SK-N-SH (cell line): Measurements from ENCODE around the gene SYT14. TPM values are rescaled to one million over a fixed set of nuclear protein-coding genes. Genes with fewer than 3 reads are reported as not detected.

Source experiments
- CTCF ChIA-PET: fragments of 300-600, 350-600 bp; formaldehyde crosslinking; extraction: SDS; loops from one replicate; lab custom pipeline; 2021; lab: Yijun Ruan, JAX
- POLR2A ChIA-PET: fragments of 350-600 bp; sonication (Branson Sonifier 250); formaldehyde crosslinking; extraction: SDS; loops from one replicate; lab custom pipeline; 2020; ENCODE audit warnings: antibody characterized with exemption, inconsistent platforms; lab: Yijun Ruan, JAX
- DNase-seq: peaks from one replicate; pipeline ENCODE4 v3.0.0; 2012
- H2AFZ ChIP-seq: fragments of 200-600 bp; sonication (generic); 2 replicates; pipeline ENCODE4 v1.8.1; 2016; ENCODE audit warnings: antibody characterized with exemption, mild to moderate bottlenecking, low read depth
- H3F3A ChIP-seq: fragments of 200-600 bp; sonication (generic); replicated peaks from 2 replicates; pipeline ENCODE3; 2016; ENCODE audit warnings: antibody characterized with exemption, mild to moderate bottlenecking; ENCODE audit not compliant: insufficient read depth
- H3K27ac ChIP-seq, 2 experiments: fragments of 200-500 bp in 1 of 2; fragments of 200-600 bp in 1 of 2; sonication (Bioruptor generic) in 1 of 2; sonication (generic), shearing (Covaris generic) in 1 of 2; 2 replicates each; pipeline versions ENCODE4 v1.5.1 to v1.6.1; 2014 to 2016; ENCODE audit warnings: low read depth in 2 of 2, inconsistent platforms in 1 of 2, low read length in 1 of 2, mild to moderate bottlenecking in 1 of 2, mixed read lengths in 1 of 2
- H3K27me3 ChIP-seq: fragments of 200-600 bp; sonication (generic), shearing (Covaris generic); 2 replicates; pipeline ENCODE4 v1.6.1; 2016; ENCODE audit warnings: mixed run types; ENCODE audit not compliant: insufficient read depth
- H3K36me3 ChIP-seq, 2 experiments: fragments of 200-500 bp in 1 of 2; fragments of 200-600 bp in 1 of 2; sonication (Bioruptor generic) in 1 of 2; sonication (generic) in 1 of 2; replicated peaks in 1 of 2; 2 replicates each; pipeline versions ENCODE3 to v1.5.1; 2014 to 2016; ENCODE audit warnings: low read length in 1 of 2, mild to moderate bottlenecking in 1 of 2; ENCODE audit not compliant: insufficient read depth in 2 of 2, control insufficient read depth in 1 of 2
- H3K4me1 ChIP-seq, 2 experiments: fragments of 200-500 bp in 1 of 2; fragments of 200-600 bp in 1 of 2; sonication (Bioruptor generic) in 1 of 2; sonication (generic), shearing (Covaris generic) in 1 of 2; 2 replicates each; pipeline versions ENCODE4 v1.5.1 to v1.6.1; 2014 to 2016; ENCODE audit warnings: low read depth in 1 of 2, low read length in 1 of 2, mixed run types in 1 of 2; ENCODE audit not compliant: insufficient read depth in 2 of 2, control insufficient read depth in 1 of 2
- H3K4me2 ChIP-seq: fragments of 200-600 bp; sonication (generic), shearing (Covaris generic); 2 replicates; pipeline ENCODE4 v1.6.1; 2017; ENCODE audit warnings: mixed run types
- H3K4me3 ChIP-seq, 2 experiments: fragments of 200-500 bp in 1 of 2; fragments of 200-600 bp in 1 of 2; sonication (Bioruptor generic) in 1 of 2; sonication (generic), shearing (Covaris generic) in 1 of 2; 2 replicates each; pipeline versions ENCODE4 v1.5.1 to v1.8.1; 2014 to 2016; ENCODE audit warnings: low read depth in 2 of 2, inconsistent platforms in 1 of 2, low read length in 1 of 2, mild to moderate bottlenecking in 1 of 2, mixed read lengths in 1 of 2, moderate library complexity in 1 of 2
- H3K79me2 ChIP-seq: fragments of 200-600 bp; sonication (generic); 2 replicates; pipeline ENCODE4 v1.8.1; 2017; ENCODE audit warnings: mild to moderate bottlenecking; ENCODE audit not compliant: insufficient read depth
- H3K9ac ChIP-seq: fragments of 200-600 bp; sonication (generic); 2 replicates; pipeline ENCODE4 v1.6.1; 2017; ENCODE audit warnings: mixed run types
- H3K9me2 ChIP-seq: fragments of 200-600 bp; sonication (generic); 2 replicates; pipeline ENCODE4 v1.6.1; 2017; ENCODE audit warnings: mixed run types
- H3K9me3 ChIP-seq: fragments of 200-600 bp; sonication (generic); 2 replicates; pipeline ENCODE4 v1.6.1; 2017; ENCODE audit warnings: mixed run types, mild to moderate bottlenecking, moderate library complexity
- H4K20me1 ChIP-seq: fragments of 200-600 bp; sonication (generic); 2 replicates; pipeline ENCODE4 v1.6.1; 2017; ENCODE audit warnings: mild to moderate bottlenecking, mixed run types; ENCODE audit not compliant: insufficient read depth
- ELF1 ChIP-seq: IDR thresholded peaks from 2 replicates; pipeline ENCODE4 v1.4.0; 2012
- EP300 ChIP-seq, 2 experiments: IDR thresholded peaks; 2 replicates each; pipeline versions ENCODE4 v1.4.0 to v1.6.1; 2012; ENCODE audit warnings: borderline replicate concordance in 1 of 2, low read depth in 1 of 2, low read length in 1 of 2
- EZH2phosphoT487 ChIP-seq: fragments of 200-600 bp; sonication (generic); IDR thresholded peaks from 2 replicates; pipeline ENCODE4 v1.6.1; 2017; ENCODE audit warnings: low read depth, mixed run types, mild to moderate bottlenecking, antibody characterized with exemption, moderate library complexity, borderline replicate concordance
- FOSL2 ChIP-seq: IDR thresholded peaks from 2 replicates; pipeline ENCODE4 v1.4.0; 2012; ENCODE audit warnings: low read depth, mild to moderate bottlenecking, moderate library complexity, borderline replicate concordance
- FOXM1 ChIP-seq: IDR thresholded peaks from 2 replicates; pipeline ENCODE4 v1.4.0; 2012; ENCODE audit warnings: low read depth, mild to moderate bottlenecking
- GABPA ChIP-seq: IDR thresholded peaks from 2 replicates; pipeline ENCODE4 v1.4.0; 2012; ENCODE audit warnings: low read depth, mild to moderate bottlenecking
- GATA2 ChIP-seq: sonication (generic); formaldehyde crosslinking; IDR thresholded peaks from 2 replicates; pipeline ENCODE4 v1.5.0; 2020; ENCODE audit warnings: mild to moderate bottlenecking, missing genetic modification reagents
- IRF3 ChIP-seq: fragments of 150-350 bp; IDR thresholded peaks from 2 replicates; pipeline ENCODE4 v1.6.1; 2016; ENCODE audit warnings: mild to moderate bottlenecking, low read depth, low read length
- JUND ChIP-seq: IDR thresholded peaks from 2 replicates; pipeline ENCODE4 v1.4.0; 2012
- MEF2A ChIP-seq: IDR thresholded peaks from 2 replicates; pipeline ENCODE4 v1.4.0; 2012; ENCODE audit warnings: low read depth, borderline replicate concordance
- MXI1 ChIP-seq: IDR thresholded peaks from 2 replicates; pipeline ENCODE4 v1.6.1; 2012; ENCODE audit warnings: mild to moderate bottlenecking, low read depth, low read length, improper control_type of control experiment
- NFIC ChIP-seq: IDR thresholded peaks from 2 replicates; pipeline ENCODE4 v1.4.0; 2012; ENCODE audit warnings: borderline replicate concordance
- POLR2AphosphoS5 ChIP-seq: IDR thresholded peaks from 2 replicates; pipeline ENCODE4 v1.6.1; 2012; ENCODE audit warnings: low read depth, low read length
- RAD21 ChIP-seq: IDR thresholded peaks from 2 replicates; pipeline ENCODE4 v1.6.1; 2012; ENCODE audit warnings: mild to moderate bottlenecking, low read length
- RCOR1 ChIP-seq: fragments of 150-350 bp; IDR thresholded peaks from 2 replicates; pipeline ENCODE4 v1.6.1; 2017; ENCODE audit warnings: antibody characterized with exemption, low read length
- RXRA ChIP-seq: IDR thresholded peaks from 2 replicates; pipeline ENCODE4 v1.4.0; 2012; ENCODE audit warnings: low read depth, mild to moderate bottlenecking, borderline replicate concordance
- SIN3A ChIP-seq: IDR thresholded peaks from 2 replicates; pipeline ENCODE4 v1.6.1; 2012; ENCODE audit warnings: low read depth, mild to moderate bottlenecking, low read length, moderate library complexity, borderline replicate concordance
- SMC3 ChIP-seq: IDR thresholded peaks from 2 replicates; pipeline ENCODE4 v1.6.1; 2012; ENCODE audit warnings: low read depth, low read length, improper control_type of control experiment
- TAF1 ChIP-seq: IDR thresholded peaks from 2 replicates; pipeline ENCODE4 v1.6.1; 2012; ENCODE audit warnings: low read depth, mild to moderate bottlenecking, low read length, moderate library complexity, borderline replicate concordance
- TCF12 ChIP-seq: IDR thresholded peaks from 2 replicates; pipeline ENCODE4 v1.4.0; 2012
- USF1 ChIP-seq: IDR thresholded peaks from 2 replicates; pipeline ENCODE4 v1.4.0; 2012; ENCODE audit warnings: low read depth, borderline replicate concordance
- WGBS: methylation state at CpG from one replicate; pipeline ENCODE4 v1.1.6; 2017; ENCODE audit warnings: low lambda C conversion rate; 5-methylcytosine and 5-hydroxymethylcytosine counted together
- polyA plus RNA-seq, 3 experiments: library from polyadenylated mRNA; depleted of rRNA; stranded (reverse); fragments of >200 nt; gene quantifications; 2 replicates each; pipeline ENCODE4 v1.2.3, GENCODE V29; 2012
- TF ChIP-seq, protein P1 (sequence below): IDR thresholded peaks from 2 replicates; pipeline ENCODE4; 2012
- TF ChIP-seq, protein P2 (sequence below): IDR thresholded peaks from 2 replicates; pipeline ENCODE4 v1.4.0; 2012; ENCODE audit warnings: low read depth
- TF ChIP-seq, protein P3 (sequence below): fragments of 150-350 bp; IDR thresholded peaks from 2 replicates; pipeline ENCODE4 v1.6.1; 2017; ENCODE audit warnings: antibody characterized with exemption, low read length, low read depth, borderline replicate concordance

Gene SYT14
- polyA plus RNA-seq, 1 of the 3 experiments (the other 2 are of a cell fraction): 1.2 TPM

- TF ChIP-seq GATA2 (no peak), RCOR1 (no peak), GABPA (no peak), RXRA (no peak), FOSL2 (no peak), TAF1 (no peak), FOXM1 (no peak), RAD21 (no peak), IRF3 (no peak), JUND (no peak), ELF1 (no peak), MEF2A (no peak), POLR2AphosphoS5 (no peak), SMC3 (no peak), SIN3A (no peak)
- TF ChIP-seq, protein P1, sequence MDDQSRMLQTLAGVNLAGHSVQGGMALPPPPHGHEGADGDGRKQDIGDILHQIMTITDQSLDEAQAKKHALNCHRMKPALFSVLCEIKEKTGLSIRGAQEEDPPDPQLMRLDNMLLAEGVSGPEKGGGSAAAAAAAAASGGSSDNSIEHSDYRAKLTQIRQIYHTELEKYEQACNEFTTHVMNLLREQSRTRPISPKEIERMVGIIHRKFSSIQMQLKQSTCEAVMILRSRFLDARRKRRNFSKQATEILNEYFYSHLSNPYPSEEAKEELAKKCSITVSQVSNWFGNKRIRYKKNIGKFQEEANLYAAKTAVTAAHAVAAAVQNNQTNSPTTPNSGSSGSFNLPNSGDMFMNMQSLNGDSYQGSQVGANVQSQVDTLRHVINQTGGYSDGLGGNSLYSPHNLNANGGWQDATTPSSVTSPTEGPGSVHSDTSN: no peak
- TF ChIP-seq, protein P2, sequence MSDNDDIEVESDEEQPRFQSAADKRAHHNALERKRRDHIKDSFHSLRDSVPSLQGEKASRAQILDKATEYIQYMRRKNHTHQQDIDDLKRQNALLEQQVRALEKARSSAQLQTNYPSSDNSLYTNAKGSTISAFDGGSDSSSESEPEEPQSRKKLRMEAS: no peak
- TF ChIP-seq, protein P3, sequence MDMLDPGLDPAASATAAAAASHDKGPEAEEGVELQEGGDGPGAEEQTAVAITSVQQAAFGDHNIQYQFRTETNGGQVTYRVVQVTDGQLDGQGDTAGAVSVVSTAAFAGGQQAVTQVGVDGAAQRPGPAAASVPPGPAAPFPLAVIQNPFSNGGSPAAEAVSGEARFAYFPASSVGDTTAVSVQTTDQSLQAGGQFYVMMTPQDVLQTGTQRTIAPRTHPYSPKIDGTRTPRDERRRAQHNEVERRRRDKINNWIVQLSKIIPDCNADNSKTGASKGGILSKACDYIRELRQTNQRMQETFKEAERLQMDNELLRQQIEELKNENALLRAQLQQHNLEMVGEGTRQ: no peak
- H3F3A ChIP-seq: no peaks in the 10 kb centered on the region
- H2AFZ ChIP-seq: no peak overlapping the region
- no peaks in the 10 kb centered on the region for H4K20me1 ChIP-seq
- no peak overlapping the region for H3K4me3 ChIP-seq
- H3K36me3 ChIP-seq: peaks cover 4 to 7% of the 10 kb centered on the region in 2 experiments
- H3K4me2 ChIP-seq: no peak overlapping the region
- no peaks in the 10 kb centered on the region for H3K9me3 ChIP-seq
- H3K27ac ChIP-seq: no peak overlapping the region
- H3K9ac ChIP-seq: no peak overlapping the region
- no peaks in the 10 kb centered on the region for H3K9me2 ChIP-seq
- WGBS: 74% methylated on average over 3 of the region's 3 CpGs
- DNase-seq: no peak
- ChIA-PET CTCF (no interaction called here), POLR2A (no interaction called here)
- H3K4me1 ChIP-seq: peaks cover 4 to 8% of the 10 kb centered on the region in 2 experiments; a peak in 2 of 4 replicates
- H3K79me2 ChIP-seq: peaks cover 32% of the 10 kb centered on the region
- no peaks in the 10 kb centered on the region for H3K27me3 ChIP-seq
Observed at GRCh38 chr1:209948155-209948554, 10.1 kb downstream of the SYT14 start.

DNA sequence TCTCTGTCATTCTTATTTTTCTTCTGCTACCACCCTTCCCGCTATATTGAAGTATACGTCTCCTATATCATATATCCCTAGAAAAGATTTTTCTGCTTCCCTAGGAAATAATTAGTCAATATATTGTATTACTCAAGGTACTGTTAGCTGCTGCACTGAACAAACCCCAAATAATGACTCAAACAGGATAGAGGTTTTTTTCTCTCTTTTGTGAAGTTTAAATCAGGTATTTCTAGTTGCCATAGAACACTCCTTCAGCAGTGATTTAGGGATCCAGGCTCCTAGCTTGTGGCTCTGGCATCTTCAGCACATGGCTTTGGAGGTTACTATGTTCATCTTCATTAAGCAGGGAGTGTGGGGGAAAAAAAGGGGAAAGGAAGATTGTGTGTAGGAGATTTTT, 18.1 kb downstream of the SYT14 start:
- Histone ChIP-seq H3K9me2 (no peaks in the 10 kb centered on the region), H3K4me2 (no peak overlapping the region), H3K36me3 (peaks cover 24 to 44% of the 10 kb centered on the region in 2 experiments), H3K27ac (no peak overlapping the region), H3K4me1 (no peaks in the 10 kb centered on the region), H3F3A (peaks cover 16% of the 10 kb centered on the region), H3K4me3 (no peak overlapping the region), H2AFZ (no peak overlapping the region), H3K9me3 (no peaks in the 10 kb centered on the region), H3K79me2 (peaks cover 8% of the 10 kb centered on the region), H3K27me3 (no peaks in the 10 kb centered on the region), H3K9ac (no peak overlapping the region), H4K20me1 (no peaks in the 10 kb centered on the region)
- WGBS: 96% methylated on average over 2 of the region's 2 CpGs
- no peak for DNase-seq
- CTCF ChIA-PET: no interaction called here
- POLR2A ChIA-PET: no interaction called here
- TF ChIP-seq MXI1 (no peak), SMC3 (no peak), NFIC (no peak), JUND (no peak), FOXM1 (no peak), TCF12 (no peak), EZH2phosphoT487 (no peak), USF1 (no peak), EP300 (IDR thresholded peaks at IDR 0.05; ENCODE audit: borderline replicate concordance in 1 of 2, low read depth in 1 of 2, low read length in 1 of 2) (no peak)
- TF ChIP-seq, protein P1: no peak
